ENCODE results near the gene PSME1. TPM values are rescaled to one million over a fixed set of nuclear protein-coding genes. Genes with fewer than 3 reads are reported as not detected.

PSME1 gene
- total and polyA plus RNA-seq, 2 of the 13 experiments (the other 11 are each of a cell fraction or from before 2014, with no cell fraction given): 159 to 608 TPM

- TF ChIP-seq E2F1 (CRISPR knock-in tag; IDR thresholded peaks at IDR 0.05): peak; percentile 46
- no peak for TF ChIP-seq SMARCE1 (IDR thresholded peaks at IDR 0.05; ENCODE audit: borderline replicate concordance)
- TF ChIP-seq ATF6 (CRISPR knock-in tag; conservative IDR thresholded peaks at IDR 0.05): no peak
- peak; percentile 16; the same call in 1 of the 2 replicates for TF ChIP-seq PPARG (CRISPR knock-in tag; conservative IDR thresholded peaks at IDR 0.05)
- peak; percentile 86; the same call in 1 of the 2 replicates for TF ChIP-seq STAT5B (CRISPR knock-in tag; IDR thresholded peaks at IDR 0.05)
- TF ChIP-seq ZNF589 (CRISPR knock-in tag; conservative IDR thresholded peaks at IDR 0.05): no peak
- TF ChIP-seq CBX1 (IDR thresholded peaks at IDR 0.05; ENCODE audit: low read depth): peak; percentile 15
- no peak for TF ChIP-seq ZBTB14 (CRISPR knock-in tag; IDR thresholded peaks at IDR 0.05)
- TF ChIP-seq JUNB (CRISPR knock-in tag; IDR thresholded peaks at IDR 0.05; ENCODE audit: borderline replicate concordance): no peak
- TF ChIP-seq THAP11 (CRISPR knock-in tag; IDR thresholded peaks at IDR 0.05): peak; percentile 89
- TF ChIP-seq KDM5A (IDR thresholded peaks at IDR 0.05; ENCODE audit: borderline replicate concordance, low read length): peak; percentile 95
- peak; percentile 87; the same call in 1 of the 2 replicates for TF ChIP-seq REXO4 (CRISPR knock-in tag; IDR thresholded peaks at IDR 0.05; ENCODE audit: borderline replicate concordance)
- TF ChIP-seq ZNF205 (CRISPR knock-in tag; IDR thresholded peaks at IDR 0.05): peak; percentile 82; the same call in 1 of the 2 replicates
- TF ChIP-seq ZSCAN25 (CRISPR knock-in tag; IDR thresholded peaks at IDR 0.05): 0 out of 2 replicates have a peak, but pooled peaks have one; percentile 2
- TF ChIP-seq ZNF143 (CRISPR knock-in tag; IDR thresholded peaks at IDR 0.05): no peak; the same call in 1 of the 2 replicates
- no peak for TF ChIP-seq GTF2F1 (IDR thresholded peaks at IDR 0.05; ENCODE audit: low read length)
- TF ChIP-seq GATAD2A (CRISPR knock-in tag; IDR thresholded peaks at IDR 0.05): no peak
- TF ChIP-seq EZH2 (conservative IDR thresholded peaks at IDR 0.05; ENCODE audit: low read depth, low read length): no peak
- peak; percentile 89 for TF ChIP-seq GABPB1 (CRISPR knock-in tag; IDR thresholded peaks at IDR 0.05)
- peak; percentile 12; the same call in 1 of the 2 replicates for TF ChIP-seq DR1 (CRISPR knock-in tag; IDR thresholded peaks at IDR 0.05)
- no peak; the same call in 1 of the 2 replicates for TF ChIP-seq ZNF614 (CRISPR knock-in tag; IDR thresholded peaks at IDR 0.05; ENCODE audit: borderline replicate concordance)
- peak; percentile 29; the same call in 1 of the 2 replicates for TF ChIP-seq SMAD3 (CRISPR knock-in tag; IDR thresholded peaks at IDR 0.05)
- TF ChIP-seq CREM (IDR thresholded peaks at IDR 0.05): peak; percentile 53; the same call in 1 of the 2 replicates
- TF ChIP-seq CREM (CRISPR knock-in tag; IDR thresholded peaks at IDR 0.05): no peak
- no peak; the same call in 1 of the 2 replicates for TF ChIP-seq ZNF800 (CRISPR knock-in tag; IDR thresholded peaks at IDR 0.05)
These were observed 11.2 kb downstream of the PSME1 start, which contains the start of gene RNF31 (continued) for GRCh38 chr14:24146978-24147760.

Measured in HepG2 (cell line).